ENCODE data around the gene FGGY. TPM values are rescaled to one million over a fixed set of nuclear protein-coding genes. Genes with fewer than 3 reads are reported as not detected.

Gene FGGY
- total RNA-seq, 1 experiment from 2014 or later: 4.7 TPM

DNA sequence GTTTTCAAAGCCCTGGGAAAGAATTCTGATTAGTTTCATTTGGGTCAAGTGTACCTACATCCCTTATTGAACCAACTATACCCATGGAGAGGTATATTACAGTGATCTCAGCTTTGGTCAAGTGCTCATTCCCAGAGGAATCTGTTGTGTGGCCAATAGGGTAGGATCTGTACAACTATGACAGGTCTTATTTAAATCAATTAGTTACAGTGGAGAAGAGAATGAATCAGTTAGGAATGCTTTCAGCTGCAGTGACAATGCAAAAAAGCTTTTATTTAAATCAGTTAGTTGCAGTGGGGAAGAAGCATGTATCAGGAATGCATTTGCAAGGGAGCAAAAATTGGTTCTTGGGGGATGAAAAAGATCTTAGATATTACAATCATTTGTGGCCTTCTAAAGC lies 119.0 kb downstream of the FGGY start:
- Histone ChIP-seq H3K79me2 (ENCODE audit: low read length) (no peaks in the 10 kb centered on the region), H3K36me3 (ENCODE audit: insufficient read depth, low read length) (no peaks in the 10 kb centered on the region), H3K9me2 (replicated peaks; ENCODE audit: insufficient read depth, low read length) (no peaks in the 10 kb centered on the region), H2AFZ (ENCODE audit: low read length) (no peak overlapping the region), H4K20me1 (ENCODE audit: insufficient read depth, low read depth, low read length) (no peaks in the 10 kb centered on the region), H3K9ac (ENCODE audit: low read length) (no peak overlapping the region), H3K27me3 (ENCODE audit: low read length) (no peaks in the 10 kb centered on the region), H3K4me3 (ENCODE audit: low read length) (no peak overlapping the region), H3K27ac (ENCODE audit: low read length) (no peak overlapping the region), H3K4me2 (ENCODE audit: low read depth, low read length, poor library complexity, severe bottlenecking) (no peak overlapping the region), H3K4me1 (ENCODE audit: low read length) (no peaks in the 10 kb centered on the region), H3K9me3 (ENCODE audit: low read length) (no peaks in the 10 kb centered on the region)
- DNase-seq: no peak

DNA sequence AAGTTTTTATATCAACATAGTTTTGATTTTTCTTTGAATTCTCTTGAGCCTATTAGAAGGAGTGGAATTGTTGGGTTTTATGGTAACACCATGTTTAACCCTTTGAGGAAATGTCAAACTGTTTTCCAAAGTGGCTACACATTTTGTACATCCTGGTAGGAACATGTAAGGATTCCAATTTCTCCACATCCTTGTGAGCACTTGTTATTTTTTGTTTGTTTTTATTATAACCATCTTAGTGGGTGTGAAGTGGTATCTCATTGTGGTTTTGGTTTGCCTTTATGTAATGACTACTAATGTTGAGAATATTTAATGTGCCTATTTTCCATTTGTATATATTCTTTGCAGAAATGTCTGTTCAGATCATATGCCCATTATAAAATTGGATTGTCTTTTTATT lies 120.5 kb downstream of the FGGY start:
- H2AFZ ChIP-seq (ENCODE audit: low read length): no peak overlapping the region
- no peaks in the 10 kb centered on the region for H3K27me3 ChIP-seq (ENCODE audit: low read length)
- H3K36me3 ChIP-seq (ENCODE audit: insufficient read depth, low read length): no peaks in the 10 kb centered on the region
- no peaks in the 10 kb centered on the region for H3K79me2 ChIP-seq (ENCODE audit: low read length)
- no peaks in the 10 kb centered on the region for H3K9me2 ChIP-seq (replicated peaks; ENCODE audit: insufficient read depth, low read length)
- H3K4me3 ChIP-seq (ENCODE audit: low read length): no peak overlapping the region
- DNase-seq: no peak
- no peak overlapping the region for H3K27ac ChIP-seq (ENCODE audit: low read length)
- no peaks in the 10 kb centered on the region for H4K20me1 ChIP-seq (ENCODE audit: insufficient read depth, low read depth, low read length)
- H3K4me2 ChIP-seq (ENCODE audit: low read depth, low read length, poor library complexity, severe bottlenecking): no peak overlapping the region
- no peaks in the 10 kb centered on the region for H3K9me3 ChIP-seq (ENCODE audit: low read length)
- H3K4me1 ChIP-seq (ENCODE audit: low read length): no peaks in the 10 kb centered on the region
- no peak overlapping the region for H3K9ac ChIP-seq (ENCODE audit: low read length)

DNA sequence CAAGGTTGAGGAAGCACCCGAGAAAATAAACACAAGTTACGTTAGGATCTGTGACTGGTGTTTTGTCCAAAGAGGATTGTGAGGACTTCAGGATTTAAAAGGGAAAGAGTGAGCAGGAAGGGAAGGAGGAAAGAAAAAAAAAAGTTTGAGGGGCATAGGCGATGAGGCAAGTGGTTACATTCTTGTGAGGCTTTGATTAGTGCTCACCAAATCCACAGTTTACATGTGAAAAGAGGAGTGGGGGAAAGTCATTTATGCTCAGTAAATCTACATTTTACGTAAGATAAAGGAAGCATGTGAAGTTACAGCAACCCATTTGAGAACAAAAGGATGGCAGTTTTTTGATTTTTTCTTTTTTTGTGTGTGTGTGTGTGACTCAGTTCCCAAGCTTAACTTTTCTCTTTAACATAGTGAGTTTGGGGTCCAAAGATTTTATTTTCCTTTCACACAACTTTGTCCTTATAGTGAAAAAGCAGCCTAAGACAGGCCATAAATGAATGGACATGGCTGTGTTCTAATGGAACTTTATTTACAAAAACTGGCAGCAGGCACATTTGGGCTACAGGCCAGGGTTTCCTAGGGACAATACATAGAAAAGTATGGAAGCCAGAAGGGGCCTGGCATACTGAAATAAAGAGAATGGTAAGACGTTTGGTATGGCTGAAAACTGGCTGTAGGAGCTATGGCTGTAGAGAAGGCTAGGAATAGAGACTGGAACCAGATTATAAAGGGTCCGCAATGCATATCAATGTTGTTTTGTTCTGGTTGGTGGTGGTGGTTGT lies 121.7 kb downstream of the FGGY start:
- no peak for DNase-seq
- H3K9me3 ChIP-seq (ENCODE audit: low read length): no peaks in the 10 kb centered on the region

DNA sequence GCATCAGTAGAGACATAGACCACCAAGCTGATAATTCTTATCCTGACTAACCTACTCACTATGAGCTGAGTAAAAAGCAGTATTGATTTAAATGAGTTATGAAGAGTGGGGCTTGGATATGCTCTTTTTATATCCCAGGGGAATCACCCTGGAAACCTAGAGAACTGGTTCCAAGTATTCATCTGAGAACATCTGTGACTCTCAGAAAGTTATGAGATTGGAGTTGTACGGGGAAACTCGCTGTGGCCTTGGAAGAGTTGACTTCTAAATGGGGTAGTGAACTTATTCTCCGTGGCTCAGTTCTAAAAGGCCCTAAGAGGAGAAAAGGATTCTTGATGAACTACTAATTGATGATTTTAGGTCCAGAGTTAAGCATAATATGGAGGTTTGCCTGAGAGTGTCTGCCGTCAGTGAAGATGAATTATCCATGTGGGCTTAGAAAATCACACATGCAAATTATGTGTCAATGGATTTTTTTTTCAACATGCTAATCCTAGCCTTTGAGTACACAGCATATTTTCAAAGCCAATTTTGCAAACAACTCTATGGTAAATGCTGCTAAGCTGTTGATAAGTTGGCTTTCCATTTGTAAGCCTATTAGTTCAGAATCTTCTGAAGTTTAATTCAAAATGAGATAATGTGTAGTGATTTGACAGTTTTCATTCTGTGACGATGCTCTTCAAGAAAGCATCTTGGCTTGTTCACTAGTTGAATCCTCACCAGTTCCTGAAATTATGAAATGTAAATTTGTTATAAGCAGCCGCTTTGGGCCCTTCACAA lies 122.7 kb downstream of the FGGY start:
- Histone ChIP-seq H3K27me3 (ENCODE audit: low read length) (no peaks in the 10 kb centered on the region), H3K9me2 (replicated peaks; ENCODE audit: insufficient read depth, low read length) (no peaks in the 10 kb centered on the region)
- DNase-seq: no peak

More for the DNA sequence above, 121.7 kb downstream of the FGGY start:
- no peaks in the 10 kb centered on the region for H3K27me3 ChIP-seq (ENCODE audit: low read length)
- no peaks in the 10 kb centered on the region for H3K79me2 ChIP-seq (ENCODE audit: low read length)
- no peak overlapping the region for H3K27ac ChIP-seq (ENCODE audit: low read length)
- no peak overlapping the region for H3K9ac ChIP-seq (ENCODE audit: low read length)
- no peaks in the 10 kb centered on the region for H3K4me1 ChIP-seq (ENCODE audit: low read length)
- H3K9me2 ChIP-seq (replicated peaks; ENCODE audit: insufficient read depth, low read length): no peaks in the 10 kb centered on the region
- H3K4me3 ChIP-seq (ENCODE audit: low read length): no peak overlapping the region
- H3K36me3 ChIP-seq (ENCODE audit: insufficient read depth, low read length): no peaks in the 10 kb centered on the region
- H3K4me2 ChIP-seq (ENCODE audit: low read depth, low read length, poor library complexity, severe bottlenecking): no peak overlapping the region
- H4K20me1 ChIP-seq (ENCODE audit: insufficient read depth, low read depth, low read length): no peaks in the 10 kb centered on the region
- H2AFZ ChIP-seq (ENCODE audit: low read length): no peak overlapping the region

DNA sequence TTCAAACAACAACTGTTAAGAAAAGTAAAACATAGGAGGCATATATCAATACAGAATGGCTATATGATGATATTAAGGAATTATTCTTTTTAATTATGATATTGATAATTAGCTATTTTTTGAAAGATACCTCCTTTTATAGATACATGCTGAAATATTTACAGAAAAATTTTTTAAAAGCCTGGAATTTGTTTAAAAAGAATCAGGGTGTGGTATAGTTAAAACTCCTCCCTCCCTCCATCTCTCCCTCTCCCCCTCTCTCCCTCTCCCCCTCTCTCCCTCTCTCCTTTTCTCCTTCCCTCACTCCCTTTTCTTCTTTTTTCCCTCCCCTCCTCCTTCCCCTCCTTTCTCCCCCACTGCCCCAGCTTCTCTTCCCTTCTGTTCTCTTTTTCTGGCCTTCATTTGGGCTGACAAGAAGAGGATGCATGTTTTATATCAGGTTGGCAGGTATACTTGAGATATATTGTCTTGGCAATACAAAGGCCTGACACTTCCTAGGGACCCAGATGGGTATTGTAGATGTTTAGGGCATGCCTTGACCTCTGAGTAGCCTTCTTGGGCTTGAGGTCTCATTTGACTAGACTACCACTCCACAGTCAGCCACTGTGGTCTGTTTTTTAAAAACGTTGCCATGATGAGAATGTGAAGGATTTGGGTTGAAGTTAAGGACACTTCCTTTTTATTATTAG lies 124.5 kb downstream of the FGGY start:
- Histone ChIP-seq H3K4me3 (ENCODE audit: low read length) (no peak overlapping the region), H3K4me2 (ENCODE audit: low read depth, low read length, poor library complexity, severe bottlenecking) (no peak overlapping the region), H3K79me2 (ENCODE audit: low read length) (no peaks in the 10 kb centered on the region), H3K9me3 (ENCODE audit: low read length) (no peaks in the 10 kb centered on the region), H3K36me3 (ENCODE audit: insufficient read depth, low read length) (no peaks in the 10 kb centered on the region), H4K20me1 (ENCODE audit: insufficient read depth, low read depth, low read length) (no peaks in the 10 kb centered on the region), H3K9ac (ENCODE audit: low read length) (no peak overlapping the region), H3K27me3 (ENCODE audit: low read length) (no peaks in the 10 kb centered on the region), H3K4me1 (ENCODE audit: low read length) (no peaks in the 10 kb centered on the region), H2AFZ (ENCODE audit: low read length) (no peak overlapping the region), H3K27ac (ENCODE audit: low read length) (no peak overlapping the region), H3K9me2 (replicated peaks; ENCODE audit: insufficient read depth, low read length) (no peaks in the 10 kb centered on the region)
- DNase-seq: no peak

More for the DNA sequence above, 122.7 kb downstream of the FGGY start:
- Histone ChIP-seq H3K4me1 (ENCODE audit: low read length) (no peaks in the 10 kb centered on the region), H3K4me2 (ENCODE audit: low read depth, low read length, poor library complexity, severe bottlenecking) (no peak overlapping the region), H3K9ac (ENCODE audit: low read length) (no peak overlapping the region), H3K36me3 (ENCODE audit: insufficient read depth, low read length) (no peaks in the 10 kb centered on the region), H3K27ac (ENCODE audit: low read length) (no peak overlapping the region), H4K20me1 (ENCODE audit: insufficient read depth, low read depth, low read length) (no peaks in the 10 kb centered on the region), H3K4me3 (ENCODE audit: low read length) (no peak overlapping the region), H3K9me3 (ENCODE audit: low read length) (no peaks in the 10 kb centered on the region), H3K79me2 (ENCODE audit: low read length) (no peaks in the 10 kb centered on the region), H2AFZ (ENCODE audit: low read length) (no peak overlapping the region)

DNA sequence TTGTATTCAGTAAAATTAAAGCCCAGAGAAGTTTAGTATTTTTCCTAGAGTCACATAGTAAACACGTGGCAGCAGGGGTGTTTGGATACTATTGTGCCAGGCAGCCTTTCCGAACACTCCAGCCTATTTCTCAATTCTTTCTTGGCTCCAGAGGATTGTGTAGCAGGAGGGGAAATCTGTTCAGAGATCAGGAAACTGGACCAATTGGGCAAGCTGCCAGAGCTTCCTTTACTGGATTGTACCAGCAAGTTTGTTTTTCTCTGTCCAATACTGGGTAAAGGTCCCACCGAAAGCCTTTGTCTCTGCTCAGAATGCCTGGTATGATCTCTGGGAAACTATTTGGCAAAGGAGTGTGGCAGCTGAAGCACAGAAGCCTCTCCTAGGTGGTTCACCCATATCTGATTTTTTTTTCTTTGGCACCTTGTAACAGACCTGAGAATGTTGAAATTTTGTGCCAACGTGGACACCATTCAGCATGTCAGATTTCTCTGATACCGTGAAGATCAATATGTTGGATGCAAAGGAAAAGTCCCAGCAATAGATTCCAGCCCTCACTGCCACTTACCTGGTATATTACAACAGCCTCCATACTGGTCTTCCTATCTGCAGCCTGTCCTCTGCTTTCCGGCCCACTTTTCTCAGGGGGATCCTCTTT lies 126.2 kb downstream of the FGGY start:
- Histone ChIP-seq H3K27ac (ENCODE audit: low read length) (no peak overlapping the region), H3K4me1 (ENCODE audit: low read length) (no peaks in the 10 kb centered on the region), H3K9ac (ENCODE audit: low read length) (no peak overlapping the region), H3K27me3 (ENCODE audit: low read length) (no peaks in the 10 kb centered on the region), H3K36me3 (ENCODE audit: insufficient read depth, low read length) (no peaks in the 10 kb centered on the region), H3K9me2 (replicated peaks; ENCODE audit: insufficient read depth, low read length) (no peaks in the 10 kb centered on the region), H2AFZ (ENCODE audit: low read length) (no peak overlapping the region), H3K9me3 (ENCODE audit: low read length) (no peaks in the 10 kb centered on the region), H3K4me3 (ENCODE audit: low read length) (no peak overlapping the region), H3K79me2 (ENCODE audit: low read length) (no peaks in the 10 kb centered on the region), H3K4me2 (ENCODE audit: low read depth, low read length, poor library complexity, severe bottlenecking) (no peak overlapping the region), H4K20me1 (ENCODE audit: insufficient read depth, low read depth, low read length) (no peaks in the 10 kb centered on the region)
- DNase-seq: no peak

DNA sequence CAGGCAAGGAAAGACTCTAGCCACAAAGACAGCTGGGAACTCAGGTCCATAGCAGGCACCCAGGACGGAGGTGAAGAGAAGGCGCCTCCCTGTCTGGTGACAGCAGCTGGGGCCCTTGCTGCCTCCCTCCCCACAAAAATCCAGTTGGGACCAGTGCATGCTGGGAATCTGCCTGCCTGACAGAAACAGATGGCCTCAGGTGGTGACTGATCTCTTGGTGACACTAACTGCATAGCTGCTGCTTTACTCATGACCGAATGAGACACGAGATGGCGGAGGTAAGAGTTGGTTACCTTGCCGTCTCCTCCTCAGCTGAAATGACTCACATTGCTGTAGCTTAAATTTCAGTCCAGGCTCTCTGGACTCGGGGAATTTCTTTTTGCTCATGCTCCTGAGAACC lies 130.3 kb downstream of the FGGY start:
- H3K4me2 ChIP-seq (ENCODE audit: low read depth, low read length, poor library complexity, severe bottlenecking): no peak overlapping the region
- no peaks in the 10 kb centered on the region for H3K79me2 ChIP-seq (ENCODE audit: low read length)
- no peaks in the 10 kb centered on the region for H3K27me3 ChIP-seq (ENCODE audit: low read length)
- no peaks in the 10 kb centered on the region for H3K9me2 ChIP-seq (replicated peaks; ENCODE audit: insufficient read depth, low read length)
- no peak overlapping the region for H2AFZ ChIP-seq (ENCODE audit: low read length)
- H3K27ac ChIP-seq (ENCODE audit: low read length): no peak overlapping the region
- no peak overlapping the region for H3K9ac ChIP-seq (ENCODE audit: low read length)
- H3K9me3 ChIP-seq (ENCODE audit: low read length): no peaks in the 10 kb centered on the region
- H3K4me1 ChIP-seq (ENCODE audit: low read length): no peaks in the 10 kb centered on the region
- no peaks in the 10 kb centered on the region for H3K36me3 ChIP-seq (ENCODE audit: insufficient read depth, low read length)
- DNase-seq: no peak
- H4K20me1 ChIP-seq (ENCODE audit: insufficient read depth, low read depth, low read length): no peaks in the 10 kb centered on the region
- H3K4me3 ChIP-seq (ENCODE audit: low read length): no peak overlapping the region

DNA sequence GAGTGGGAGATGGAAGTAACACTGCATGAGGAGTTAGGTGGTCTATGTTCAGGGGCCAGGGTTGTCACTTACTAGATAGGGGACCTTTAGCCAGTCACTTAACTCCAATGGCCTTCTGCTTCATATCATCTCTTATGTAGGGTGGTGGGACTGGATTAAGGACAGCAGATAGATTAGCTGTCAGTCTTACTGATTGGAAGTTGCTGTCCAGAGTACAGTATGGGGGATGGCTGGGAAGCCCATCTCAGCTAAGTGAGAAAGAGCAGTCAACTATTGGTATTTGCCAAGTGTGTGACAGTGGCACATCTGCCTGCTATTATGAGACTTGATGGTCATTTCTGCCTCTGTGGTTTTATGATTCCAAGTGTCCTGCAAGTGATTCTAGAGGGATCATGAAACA lies 130.9 kb downstream of the FGGY start:
- no peak overlapping the region for H3K27ac ChIP-seq (ENCODE audit: low read length)
- no peaks in the 10 kb centered on the region for H3K4me1 ChIP-seq (ENCODE audit: low read length)
- H3K27me3 ChIP-seq (ENCODE audit: low read length): no peaks in the 10 kb centered on the region
- H3K4me3 ChIP-seq (ENCODE audit: low read length): no peak overlapping the region
- no peak overlapping the region for H3K4me2 ChIP-seq (ENCODE audit: low read depth, low read length, poor library complexity, severe bottlenecking)
- no peaks in the 10 kb centered on the region for H3K36me3 ChIP-seq (ENCODE audit: insufficient read depth, low read length)
- H3K9ac ChIP-seq (ENCODE audit: low read length): no peak overlapping the region
- DNase-seq: no peak
- H3K9me3 ChIP-seq (ENCODE audit: low read length): no peaks in the 10 kb centered on the region
- no peaks in the 10 kb centered on the region for H3K9me2 ChIP-seq (replicated peaks; ENCODE audit: insufficient read depth, low read length)
- no peaks in the 10 kb centered on the region for H4K20me1 ChIP-seq (ENCODE audit: insufficient read depth, low read depth, low read length)
- no peaks in the 10 kb centered on the region for H3K79me2 ChIP-seq (ENCODE audit: low read length)
- H2AFZ ChIP-seq (ENCODE audit: low read length): no peak overlapping the region
